Measurements from ENCODE around the gene OR4E2.

GRCh38 chr14:21675566-21675965, 21.9 kb downstream of the OR4E2 start:
- no peak for TF ChIP-seq CTCF (IDR thresholded peaks at IDR 0.05)
- no peak for TF ChIP-seq POLR2AphosphoS5 (IDR thresholded peaks at IDR 0.05)
- no peak for TF ChIP-seq POLR2A (IDR thresholded peaks at IDR 0.05)
